A673 (cell line): ENCODE measurements around the gene FHIT.

Source experiments
- CTCF ChIP-seq: fragments of 300-800, 200-600 bp; sonication (generic); conservative IDR thresholded peaks from 2 replicates; pipeline ENCODE4 v1.5.1; 2017; ENCODE audit warnings: low read depth, mild to moderate bottlenecking, antibody characterized with exemption, low read length, moderate library complexity, mixed read lengths
- EZH2 ChIP-seq: fragments of 200-600 bp; sonication (generic); IDR thresholded peaks from 2 replicates; pipeline ENCODE4 v1.6.1; 2017; ENCODE audit warnings: borderline replicate concordance, low read depth, mild to moderate bottlenecking, mixed read lengths, antibody characterized with exemption, low read length; ENCODE audit not compliant: poor library complexity, severe bottlenecking

- TF ChIP-seq CTCF (no peak), EZH2 (no peak)
Observed at GRCh38 chr3:59824876-59825275, 1426.4 kb downstream of the FHIT start.
